Measurements from ENCODE around the gene CLN5. TPM values are rescaled to one million over a fixed set of nuclear protein-coding genes. Genes with fewer than 3 reads are reported as not detected.
A peak's percentile ranks its signal among the peaks of the same experiment; 100 is the strongest.

CLN5 gene
- total RNA-seq, 1 donor from 2014 or later = 38.2 TPM

- Histone ChIP-seq H3K9me3 (no peaks in the 10 kb centered on the region), H3K27ac (no peak overlapping the region), H3K4me1 (peaks cover 10% of the 10 kb centered on the region), H3K4me3 (no peak overlapping the region), H3K36me3 (no peaks in the 10 kb centered on the region), H3K27me3 (ENCODE audit: low read depth) (no peaks in the 10 kb centered on the region)
- TF ChIP-seq CTCF (IDR thresholded peaks at IDR 0.05) = no peak
- DNase-seq (no peak), ATAC-seq (no peak)
- intact Hi-C loops (cut with DNase I) = no loop called here
These were observed 16.0 kb upstream of the CLN5 start for GRCh38 chr13:76975863-76976262.

GRCh38 chr13:76976490-76976889 is 15.4 kb upstream of the CLN5 start:
- intact Hi-C loops (cut with DNase I) = no loop called here
- H3K4me1 ChIP-seq = peaks cover 10% of the 10 kb centered on the region

GRCh38 chr13:76976929-76977328 is 15.0 kb upstream of the CLN5 start:
- no peaks in the 10 kb centered on the region for H3K9me3 ChIP-seq
- no peak for ATAC-seq
- no peak for TF ChIP-seq CTCF (IDR thresholded peaks at IDR 0.05)
- H3K4me3 ChIP-seq = no peak overlapping the region
- intact Hi-C loops (cut with DNase I) = no loop called here
- no peak for DNase-seq
- no peak overlapping the region for H3K27ac ChIP-seq
- peaks cover 10% of the 10 kb centered on the region for H3K4me1 ChIP-seq
- H3K36me3 ChIP-seq = no peaks in the 10 kb centered on the region
- peaks cover 6% of the 10 kb centered on the region for H3K27me3 ChIP-seq (ENCODE audit: low read depth)

More at GRCh38 chr13:76976490-76976889, 15.4 kb upstream of the CLN5 start:
- no peaks in the 10 kb centered on the region for H3K36me3 ChIP-seq
- no peak overlapping the region for H3K27ac ChIP-seq
- H3K9me3 ChIP-seq = no peaks in the 10 kb centered on the region
- DNase-seq (no peak), ATAC-seq (no peak)
- H3K27me3 ChIP-seq (ENCODE audit: low read depth) = peaks cover 5% of the 10 kb centered on the region
- no peak overlapping the region for H3K4me3 ChIP-seq
- TF ChIP-seq CTCF (IDR thresholded peaks at IDR 0.05) = no peak

- TF ChIP-seq CTCF (IDR thresholded peaks at IDR 0.05) = peak; percentile 96
- Histone ChIP-seq H3K27me3 (ENCODE audit: low read depth) (peaks cover 6% of the 10 kb centered on the region), H3K36me3 (no peaks in the 10 kb centered on the region), H3K9me3 (no peaks in the 10 kb centered on the region), H3K4me1 (peaks cover 10% of the 10 kb centered on the region), H3K27ac (no peak overlapping the region), H3K4me3 (peak overlapping the region; percentile 41)
- ATAC-seq = peak; percentile 96 to 97
- intact Hi-C loops (cut with DNase I) = no loop called here
- peak; percentile 88 for DNase-seq
These were observed 11.7 kb upstream of the CLN5 start for GRCh38 chr13:76980075-76980718.

GRCh38 chr13:76982061-76982460 is 9.8 kb upstream of the CLN5 start:
- intact Hi-C loops (cut with DNase I) = no loop called here

More at GRCh38 chr13:76982061-76982460, 9.8 kb upstream of the CLN5 start:
- no peak overlapping the region for H3K27ac ChIP-seq
- no peak overlapping the region for H3K4me3 ChIP-seq
- ATAC-seq (no peak), DNase-seq (no peak)
- no peaks in the 10 kb centered on the region for H3K9me3 ChIP-seq
- no peaks in the 10 kb centered on the region for H3K36me3 ChIP-seq
- no peak for TF ChIP-seq CTCF (IDR thresholded peaks at IDR 0.05)
- H3K4me1 ChIP-seq = peaks cover 10% of the 10 kb centered on the region
- H3K27me3 ChIP-seq (ENCODE audit: low read depth) = peaks cover 6% of the 10 kb centered on the region
